Muscle layer of colon (tissue), 2 donors: ENCODE measurements around the gene NXPE1.
"Not testable (repeated sequence)": the region's sequence is repeated elsewhere in the genome, so short reads cannot be mapped to it uniquely, and the experiment has no call there.

Experiments used
- H3K27ac ChIP-seq: one replicate; pipeline ENCODE4 v1.7.0; 2013; ENCODE audit warnings: low read depth, mild to moderate bottlenecking, low read length, moderate library complexity
- H3K27me3 ChIP-seq, 2 donors: one replicate each; pipeline ENCODE4 v1.7.0; 2013; ENCODE audit warnings: low read length in 2 of 2, mild to moderate bottlenecking in 2 of 2; ENCODE audit not compliant: insufficient read depth in 2 of 2, control insufficient read depth in 1 of 2
- H3K36me3 ChIP-seq: one replicate; pipeline ENCODE4 v1.7.0; 2013; ENCODE audit warnings: mild to moderate bottlenecking, low read length; ENCODE audit not compliant: insufficient read depth
- H3K4me1 ChIP-seq: one replicate; pipeline ENCODE4 v1.7.0; 2013; ENCODE audit warnings: mild to moderate bottlenecking, low read length; ENCODE audit not compliant: insufficient read depth
- H3K4me3 ChIP-seq, 2 donors: one replicate each; pipeline ENCODE4 v1.7.0; 2013; ENCODE audit warnings: low read length in 2 of 2, low read depth in 1 of 2, mild to moderate bottlenecking in 1 of 2, moderate library complexity in 1 of 2
- H3K9ac ChIP-seq: one replicate; pipeline ENCODE4 v1.7.0; 2013; ENCODE audit warnings: low read length
- H3K9me3 ChIP-seq: one replicate; pipeline ENCODE4 v1.7.0; 2013; ENCODE audit warnings: mild to moderate bottlenecking, low read length
- donor health status: abdominal sarcoma.
- donor health status: Adenocarcinoma of cecum.

The NXPE1 gene

DNA sequence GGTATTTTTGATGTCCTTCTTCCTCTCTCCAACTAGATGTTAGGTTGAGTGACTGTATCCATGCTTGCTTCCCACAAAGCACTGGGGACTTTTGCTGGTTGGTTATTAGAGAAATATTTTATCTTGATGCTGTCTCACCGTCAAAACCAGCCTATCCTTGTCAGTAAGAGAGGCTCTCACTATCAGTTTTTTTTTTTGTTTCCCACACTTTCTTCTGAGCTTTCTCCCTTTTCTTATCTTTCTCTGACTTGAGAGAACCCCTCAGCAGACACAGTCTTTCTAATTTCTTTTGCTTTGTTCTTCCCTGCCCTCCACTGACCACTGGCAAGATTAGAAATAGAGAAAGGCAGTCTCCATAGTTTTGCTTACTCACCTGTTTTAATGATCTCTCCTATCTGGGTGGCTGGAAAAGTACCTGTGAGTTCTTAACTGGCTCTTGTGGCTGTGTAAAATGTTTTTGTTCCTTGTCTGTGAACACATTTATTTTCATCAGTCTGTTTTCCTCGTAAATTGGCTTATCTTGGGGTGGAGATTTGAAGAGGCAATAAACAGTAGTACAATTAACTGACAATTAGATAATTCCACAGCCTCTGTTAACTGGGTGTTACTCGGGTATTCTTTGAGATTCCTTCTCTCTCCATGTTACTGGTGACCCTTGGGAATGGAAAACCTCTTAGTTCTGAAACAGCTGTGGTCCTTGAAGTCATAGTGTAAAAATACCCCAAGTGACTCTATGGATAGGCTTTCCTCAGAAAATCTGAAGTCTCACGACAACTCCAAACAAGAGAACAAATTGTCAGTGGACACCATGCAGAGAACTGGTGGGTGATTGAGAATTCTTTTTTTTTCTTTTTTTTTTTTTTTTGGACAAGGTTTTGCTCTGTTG is at the start of gene NXPE1:
Gene NXPE1, minus strand, starts transcription at position 457 of the 886 bp plus-strand sequence. CDS start 8,680 bp downstream, outside the sequence.
- Histone ChIP-seq H3K9ac (no peak within 1 kb of the TSS), H3K36me3 (no peaks in the 10 kb centered on the region), H3K27ac (no peak within 1 kb of the TSS), H3K9me3 (no peaks in the 10 kb centered on the region), H3K4me3 (no peak within 1 kb of the TSS), H3K4me1 (no peaks in the 10 kb centered on the region), H3K27me3 (no peaks in the 10 kb centered on the region)

DNA sequence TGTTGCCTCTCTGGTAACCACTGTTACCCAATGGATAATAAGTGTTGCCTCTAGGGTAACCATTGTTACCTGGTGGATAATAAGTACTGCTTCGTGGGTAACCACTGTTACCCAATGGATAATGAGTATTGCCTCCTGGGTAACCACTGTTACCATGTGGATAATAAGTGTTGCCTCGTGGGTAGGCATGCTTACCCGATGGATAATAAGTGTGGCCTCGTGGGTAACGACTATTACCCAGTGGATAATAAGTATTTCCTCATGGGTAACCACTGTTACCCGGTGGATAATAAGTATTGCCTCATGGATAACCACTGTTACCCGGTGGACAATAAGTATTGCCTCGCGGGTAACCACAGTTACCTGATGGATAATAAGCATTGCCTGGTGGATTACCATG is 49.7 kb upstream of the NXPE1 start:
- H3K36me3 ChIP-seq = no peaks in the 10 kb centered on the region
- no peak overlapping the region for H3K4me3 ChIP-seq
- no peak overlapping the region for H3K9ac ChIP-seq
- no peak overlapping the region for H3K27ac ChIP-seq
- no peaks in the 10 kb centered on the region for H3K9me3 ChIP-seq
- no peaks in the 10 kb centered on the region for H3K4me1 ChIP-seq
- no peaks in the 10 kb centered on the region for H3K27me3 ChIP-seq

DNA sequence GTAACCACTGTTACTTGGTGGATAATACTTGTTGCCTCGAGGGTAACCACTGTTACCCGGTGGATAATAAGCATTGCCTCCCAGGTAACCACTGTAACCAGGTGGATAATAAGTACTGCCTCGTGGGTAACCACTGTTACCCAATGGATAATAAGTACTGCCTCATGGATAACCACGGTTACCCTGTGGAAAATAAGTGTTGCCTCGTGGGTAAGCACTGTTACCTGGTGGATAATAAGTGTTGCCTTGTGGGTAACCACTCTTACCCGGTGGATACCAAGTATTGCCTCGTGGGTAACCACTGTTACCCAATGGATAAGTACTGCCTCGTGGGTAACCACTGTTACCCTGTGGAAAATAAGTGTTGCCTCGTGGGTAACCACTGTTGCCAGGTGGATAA is 48.9 kb upstream of the NXPE1 start:
- not testable (repeated sequence) for H3K4me1 ChIP-seq, H3K27ac ChIP-seq, H3K27me3 ChIP-seq, H3K9me3 ChIP-seq, H3K36me3 ChIP-seq, H3K4me3 ChIP-seq, H3K9ac ChIP-seq

- Histone ChIP-seq H3K27me3 (no peaks in the 10 kb centered on the region), H3K4me3 (no peak overlapping the region), H3K9ac (no peak overlapping the region), H3K4me1 (no peaks in the 10 kb centered on the region), H3K9me3 (no peaks in the 10 kb centered on the region), H3K36me3 (no peaks in the 10 kb centered on the region), H3K27ac (no peak overlapping the region)
Observed at GRCh38 chr11:114607753-114608459, 48.2 kb upstream of the NXPE1 start.

- not testable (repeated sequence) for H3K9ac ChIP-seq, H3K36me3 ChIP-seq, H3K4me3 ChIP-seq, H3K27ac ChIP-seq, H3K4me1 ChIP-seq, H3K9me3 ChIP-seq, H3K27me3 ChIP-seq
Observed at GRCh38 chr11:114606802-114607075, 47.1 kb upstream of the NXPE1 start.

DNA sequence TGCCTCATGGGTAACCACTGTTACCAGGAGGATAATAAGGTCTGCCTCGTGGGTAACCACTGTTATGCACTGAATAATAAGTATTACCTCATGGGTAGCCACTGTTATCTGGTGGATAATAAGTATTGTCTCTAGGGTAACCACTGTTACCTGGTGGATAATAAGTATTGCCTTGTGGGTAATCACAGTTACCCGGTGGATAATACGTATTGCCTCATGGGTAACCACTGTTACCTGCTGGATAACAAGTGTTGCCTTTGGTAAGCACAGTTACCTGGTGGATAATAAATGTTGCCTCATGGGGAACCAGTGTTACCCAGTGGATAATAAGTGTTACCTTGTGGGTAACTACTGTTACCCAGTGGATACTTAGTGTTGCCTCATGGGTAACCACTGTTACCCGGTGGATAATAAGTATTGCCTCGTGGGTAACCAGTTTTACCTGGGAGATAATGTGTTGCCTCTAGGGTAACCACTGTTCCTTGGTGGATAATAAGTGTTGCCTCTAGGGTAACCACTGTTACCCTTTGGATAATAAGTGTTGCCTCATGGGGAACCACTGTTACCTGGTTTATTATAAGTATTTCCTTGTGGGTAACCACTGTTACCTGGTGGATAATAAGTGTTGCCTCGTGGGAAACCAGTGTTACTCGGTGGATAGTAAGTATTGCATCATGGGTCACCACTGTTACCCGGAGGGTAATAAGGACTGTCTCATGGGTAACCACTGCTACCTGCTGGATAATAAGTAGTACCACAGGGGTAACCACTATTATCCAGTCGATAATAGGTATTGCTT is 46.5 kb upstream of the NXPE1 start:
- Histone ChIP-seq H3K27ac (no peak overlapping the region), H3K9me3 (no peaks in the 10 kb centered on the region), H3K4me1 (no peaks in the 10 kb centered on the region), H3K9ac (no peak overlapping the region), H3K36me3 (no peaks in the 10 kb centered on the region), H3K4me3 (no peak overlapping the region), H3K27me3 (no peaks in the 10 kb centered on the region)

GRCh38 chr11:114605370-114605769 is 45.7 kb upstream of the NXPE1 start:
- Histone ChIP-seq H3K9me3 (no peaks in the 10 kb centered on the region), H3K36me3 (no peaks in the 10 kb centered on the region), H3K27me3 (no peaks in the 10 kb centered on the region), H3K27ac (no peak overlapping the region), H3K4me3 (no peak overlapping the region), H3K4me1 (no peaks in the 10 kb centered on the region), H3K9ac (no peak overlapping the region)

DNA sequence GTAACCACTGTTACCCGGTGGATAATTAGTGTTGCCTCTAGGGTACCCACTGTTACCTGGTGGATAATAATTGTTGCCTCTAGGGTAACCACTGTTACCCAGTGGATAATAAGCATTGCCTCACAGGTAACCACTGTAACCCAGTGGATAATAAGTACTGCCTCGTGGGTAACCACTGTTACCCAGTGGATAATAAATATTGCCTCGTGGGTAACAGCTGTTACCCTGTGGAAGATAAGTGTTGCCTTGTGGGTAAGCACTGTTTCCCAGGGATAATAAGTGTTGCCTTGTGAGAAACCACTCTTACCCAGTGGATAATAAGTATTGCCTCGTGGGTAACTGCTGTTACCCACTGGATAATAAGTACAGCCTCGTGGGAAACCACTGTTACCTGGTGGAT is 45.2 kb upstream of the NXPE1 start:
- H3K27me3 ChIP-seq = no peaks in the 10 kb centered on the region
- no peaks in the 10 kb centered on the region for H3K4me1 ChIP-seq
- H3K4me3 ChIP-seq = no peak overlapping the region
- no peak overlapping the region for H3K9ac ChIP-seq
- no peaks in the 10 kb centered on the region for H3K36me3 ChIP-seq
- H3K9me3 ChIP-seq = no peaks in the 10 kb centered on the region
- H3K27ac ChIP-seq = no peak overlapping the region

- H3K9me3 ChIP-seq = no peaks in the 10 kb centered on the region
- H3K36me3 ChIP-seq = no peaks in the 10 kb centered on the region
Observed at GRCh38 chr11:114604179-114604813, 44.6 kb upstream of the NXPE1 start.

DNA sequence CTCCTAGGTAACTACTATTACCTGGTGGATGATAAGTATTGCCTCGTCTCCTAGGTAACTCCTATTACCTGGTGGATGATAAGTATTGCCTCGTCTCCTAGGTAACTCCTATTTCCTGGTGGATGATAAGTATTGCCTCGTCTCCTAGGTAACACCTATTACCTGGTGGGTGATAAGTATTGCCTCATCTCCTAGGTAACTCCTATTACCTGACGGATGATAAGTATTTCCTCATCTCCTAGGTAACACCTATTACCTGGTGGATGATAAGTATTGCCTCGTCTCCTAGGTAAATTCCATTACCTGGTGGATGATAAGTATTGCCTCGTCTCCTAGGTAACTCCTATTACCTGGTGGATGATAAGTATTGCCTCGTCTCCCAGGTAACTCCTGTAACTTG is 43.5 kb upstream of the NXPE1 start:
- H3K27ac ChIP-seq, H3K36me3 ChIP-seq, H3K9me3 ChIP-seq, H3K9ac ChIP-seq, H3K27me3 ChIP-seq, H3K4me1 ChIP-seq, H3K4me3 ChIP-seq: not testable (repeated sequence)

More at GRCh38 chr11:114604179-114604813, 44.6 kb upstream of the NXPE1 start:
- no peaks in the 10 kb centered on the region for H3K4me1 ChIP-seq
- no peak overlapping the region for H3K27ac ChIP-seq
- H3K4me3 ChIP-seq = no peak overlapping the region
- no peaks in the 10 kb centered on the region for H3K27me3 ChIP-seq
- no peak overlapping the region for H3K9ac ChIP-seq

DNA sequence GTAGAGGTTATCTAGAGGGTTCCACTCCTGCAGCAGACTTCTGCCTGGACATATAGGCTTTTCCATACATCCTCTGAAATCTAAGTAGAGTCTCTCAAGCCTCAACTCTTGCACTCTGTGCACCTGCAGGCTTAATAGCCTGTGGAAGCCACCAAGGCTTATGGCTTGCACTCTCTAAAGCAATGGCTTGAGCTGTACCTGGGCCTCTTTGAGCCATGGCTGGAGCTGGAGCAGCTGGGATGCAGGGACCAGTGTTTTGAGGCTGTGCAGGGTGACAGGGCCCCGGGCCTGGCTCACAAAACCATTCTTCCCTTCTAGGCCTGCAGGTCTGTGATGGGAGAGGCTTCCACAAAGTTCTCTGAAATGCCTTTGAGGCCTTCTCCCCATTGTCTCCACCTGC is 38.8 kb upstream of the NXPE1 start:
- H3K27ac ChIP-seq = no peak overlapping the region
- no peak overlapping the region for H3K4me3 ChIP-seq
- no peaks in the 10 kb centered on the region for H3K27me3 ChIP-seq
- no peaks in the 10 kb centered on the region for H3K9me3 ChIP-seq
- no peak overlapping the region for H3K9ac ChIP-seq
- no peaks in the 10 kb centered on the region for H3K36me3 ChIP-seq
- no peaks in the 10 kb centered on the region for H3K4me1 ChIP-seq
